Measurements from ENCODE around the gene MYF5.

DNA sequence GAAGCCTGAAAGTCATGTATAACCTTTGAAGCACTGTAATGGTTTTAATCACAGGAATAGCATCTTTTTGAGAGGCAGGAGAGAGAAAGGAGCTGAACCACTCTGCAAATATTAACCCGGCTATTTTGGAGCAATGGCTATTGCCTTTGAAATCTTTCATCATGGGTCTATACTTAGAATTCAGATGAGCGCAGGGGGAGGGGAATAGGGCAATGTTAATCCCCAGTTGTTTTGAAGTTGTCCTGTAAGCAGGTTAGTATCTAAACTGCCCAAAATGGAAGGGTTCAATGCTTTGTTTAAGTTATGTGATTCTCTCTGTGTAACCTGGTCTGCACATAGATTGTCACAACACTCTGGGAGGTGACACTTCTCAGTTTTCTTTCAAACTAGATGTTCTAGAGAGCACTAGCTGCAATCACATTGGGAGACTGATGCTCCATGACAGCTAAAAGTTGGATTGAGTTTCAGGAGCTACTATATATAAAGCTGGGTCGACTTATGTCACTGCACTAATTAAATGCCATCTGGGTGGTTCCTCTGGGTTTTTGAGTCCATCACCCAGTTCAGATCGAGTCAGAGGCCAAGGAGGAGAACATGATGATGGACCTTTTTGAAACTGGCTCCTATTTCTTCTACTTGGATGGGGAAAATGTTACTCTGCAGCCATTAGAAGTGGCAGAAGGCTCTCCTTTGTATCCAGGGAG lies 9.4 kb upstream of the MYF5 start, which contains the start of gene MYF6:
- TF ChIP-seq, protein P1, sequence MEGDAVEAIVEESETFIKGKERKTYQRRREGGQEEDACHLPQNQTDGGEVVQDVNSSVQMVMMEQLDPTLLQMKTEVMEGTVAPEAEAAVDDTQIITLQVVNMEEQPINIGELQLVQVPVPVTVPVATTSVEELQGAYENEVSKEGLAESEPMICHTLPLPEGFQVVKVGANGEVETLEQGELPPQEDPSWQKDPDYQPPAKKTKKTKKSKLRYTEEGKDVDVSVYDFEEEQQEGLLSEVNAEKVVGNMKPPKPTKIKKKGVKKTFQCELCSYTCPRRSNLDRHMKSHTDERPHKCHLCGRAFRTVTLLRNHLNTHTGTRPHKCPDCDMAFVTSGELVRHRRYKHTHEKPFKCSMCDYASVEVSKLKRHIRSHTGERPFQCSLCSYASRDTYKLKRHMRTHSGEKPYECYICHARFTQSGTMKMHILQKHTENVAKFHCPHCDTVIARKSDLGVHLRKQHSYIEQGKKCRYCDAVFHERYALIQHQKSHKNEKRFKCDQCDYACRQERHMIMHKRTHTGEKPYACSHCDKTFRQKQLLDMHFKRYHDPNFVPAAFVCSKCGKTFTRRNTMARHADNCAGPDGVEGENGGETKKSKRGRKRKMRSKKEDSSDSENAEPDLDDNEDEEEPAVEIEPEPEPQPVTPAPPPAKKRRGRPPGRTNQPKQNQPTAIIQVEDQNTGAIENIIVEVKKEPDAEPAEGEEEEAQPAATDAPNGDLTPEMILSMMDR (conservative IDR thresholded peaks at IDR 0.05 in 1 of 2, IDR thresholded peaks at IDR 0.05 in 1 of 2; ENCODE audit: low read depth in 1 of 2, low read length in 2 of 2): no peak
- no peak for TF ChIP-seq EZH2 (IDR thresholded peaks at IDR 0.05; ENCODE audit: low read length, missing control alignments)
